HG03520 (cell line): ENCODE measurements around the gene ZNF382.
"Not testable (repeated sequence)": the region's sequence is repeated elsewhere in the genome, so short reads cannot be mapped to it uniquely, and the experiment has no call there.

Source experiments
- ATAC-seq: cut with Tn5 transposase; IDR thresholded peaks from one replicate; pipeline ENCODE4 v1.9.1; 2021; ENCODE audit warnings: mild to moderate bottlenecking, moderate library complexity; ENCODE audit not compliant: unreplicated experiment

The ZNF382 gene

DNA sequence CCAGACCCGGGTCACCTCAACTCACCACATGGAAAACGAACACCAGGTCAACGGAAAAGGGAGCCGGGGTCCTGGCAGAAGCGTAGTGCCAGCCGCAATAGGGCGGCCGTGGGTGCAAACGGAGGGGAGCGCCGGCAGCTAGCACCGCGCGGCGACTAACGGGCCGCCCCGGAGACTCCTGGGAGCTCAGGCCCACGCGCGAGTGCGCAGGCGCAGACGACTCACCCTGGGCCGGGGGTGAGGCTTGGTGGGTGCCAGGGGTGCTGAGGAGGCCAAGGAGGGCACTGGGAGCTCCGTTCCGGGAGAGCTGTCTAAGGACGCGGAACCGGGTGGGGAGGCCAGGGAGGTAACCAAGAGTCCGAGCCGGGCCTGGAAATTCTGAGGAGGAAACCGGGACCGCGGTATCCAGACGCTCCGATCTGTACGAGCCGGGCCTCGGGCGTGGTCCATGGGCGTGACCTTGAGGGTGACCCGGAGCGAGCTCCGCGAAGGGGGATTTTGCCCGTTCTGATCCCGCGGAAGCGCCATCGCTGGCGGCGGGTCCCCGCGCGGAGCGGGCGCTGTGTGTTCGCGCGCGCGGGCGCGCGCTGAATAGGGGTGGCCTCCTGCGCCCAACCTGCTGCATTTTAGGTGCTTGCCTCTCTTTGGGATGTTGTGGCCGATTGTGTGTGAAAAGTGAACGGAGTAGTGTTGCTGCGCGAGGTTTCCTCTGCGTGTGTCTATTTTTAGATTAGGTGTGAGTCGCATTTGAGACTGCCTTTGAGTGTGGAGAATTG lies at the start of gene ZNF382:
ZNF382 (plus strand) TSS at position 213 of the 776 bp plus-strand sequence. CDS start 4,602 bp downstream, outside the sequence.
- ATAC-seq = peak; percentile 57

DNA sequence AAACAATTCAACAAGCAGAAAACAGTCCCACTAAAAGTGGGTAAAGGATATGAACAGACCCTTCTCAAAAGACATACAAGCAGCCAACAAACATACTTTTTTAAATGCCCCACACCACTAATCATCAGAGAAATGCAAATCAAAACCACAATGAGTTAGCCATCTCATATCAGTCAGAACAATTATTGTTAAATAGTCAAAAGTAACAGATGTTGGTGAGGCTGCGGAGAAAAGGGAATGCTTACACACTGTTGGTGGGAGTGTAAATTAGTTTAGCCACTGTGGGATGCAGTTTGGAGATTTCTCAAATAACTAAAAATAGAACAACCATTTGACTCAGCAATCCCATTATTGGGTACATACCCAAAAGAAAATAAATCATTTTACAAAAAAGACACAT lies 40.7 kb upstream of the ZNF382 start:
- no peak for ATAC-seq

DNA sequence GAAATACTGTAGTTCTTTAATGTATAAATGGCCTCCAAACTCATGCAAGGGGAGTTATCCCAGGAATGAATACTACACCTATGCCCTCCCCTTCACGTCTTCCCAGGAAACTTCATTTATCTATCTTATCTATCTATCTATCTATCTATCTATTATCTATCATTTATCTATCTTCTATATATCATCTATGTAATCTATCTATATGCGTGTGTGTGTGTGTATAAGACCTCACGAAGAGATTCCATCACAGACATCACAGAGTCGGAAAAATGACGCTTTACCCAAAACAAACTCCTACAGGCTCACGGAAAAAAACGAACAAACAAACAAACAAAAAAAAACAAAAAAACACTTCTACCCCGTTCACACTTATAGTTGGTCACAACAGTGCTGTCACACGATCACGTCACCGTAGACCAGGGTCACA lies 32.5 kb upstream of the ZNF382 start:
- no peak for ATAC-seq

DNA sequence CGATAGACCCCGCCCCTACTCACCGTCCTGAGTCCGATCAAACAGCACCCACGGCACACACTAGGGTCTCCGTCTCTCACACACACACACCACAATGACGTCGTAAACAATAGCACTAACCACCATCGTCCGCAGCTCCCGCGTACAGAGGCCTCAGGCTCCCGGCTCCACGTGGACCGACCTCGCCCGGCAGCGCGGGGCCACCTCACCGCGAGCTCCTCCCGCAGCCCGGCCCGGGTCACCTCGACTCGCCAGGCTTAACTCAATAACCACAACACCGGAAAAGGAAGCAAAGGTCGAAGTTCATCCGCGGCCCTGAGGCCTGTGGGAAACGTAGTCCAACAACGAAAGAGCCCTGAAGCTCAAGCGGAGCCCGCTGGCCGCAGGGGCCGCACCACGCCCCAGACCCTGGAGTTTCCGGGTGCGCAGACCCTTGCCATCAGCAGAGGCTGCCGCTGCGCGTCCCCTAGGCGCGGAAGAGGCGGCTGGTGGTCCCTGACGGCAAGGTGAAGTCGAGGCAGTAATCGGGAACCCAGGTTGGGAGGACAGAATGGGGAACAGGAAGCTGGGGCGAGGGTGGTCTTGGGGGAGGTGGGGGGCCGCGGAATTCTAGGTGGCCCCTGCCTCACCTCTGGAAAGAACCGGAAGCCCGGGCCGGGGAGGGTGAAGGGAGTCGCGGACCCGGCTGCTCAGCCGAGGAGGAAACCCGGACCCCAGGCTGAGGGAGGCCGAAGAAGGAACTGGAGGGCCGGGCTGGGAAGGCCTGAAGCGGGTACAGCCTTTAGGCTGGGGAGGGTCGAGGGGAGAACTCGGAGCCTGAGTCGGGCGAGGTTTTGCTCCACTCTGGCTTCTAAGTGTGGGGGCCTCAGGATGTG lies 31.9 kb upstream of the ZNF382 start, which contains the start of gene ZNF529:
ZNF529 (minus strand) TSS at position 273 of the 875 bp plus-strand sequence. CDS start 946 bp downstream, outside the sequence.
- ATAC-seq = peak; percentile 73

GRCh38 chr19:36573895-36574720 lies 31.0 kb upstream of the ZNF382 start:
- ATAC-seq = peak; percentile 23

- no peak for ATAC-seq
These were observed 30.4 kb upstream of the ZNF382 start for GRCh38 chr19:36574741-36575140.

- ATAC-seq = no peak
These were observed 27.7 kb upstream of the ZNF382 start for GRCh38 chr19:36577271-36577996.

DNA sequence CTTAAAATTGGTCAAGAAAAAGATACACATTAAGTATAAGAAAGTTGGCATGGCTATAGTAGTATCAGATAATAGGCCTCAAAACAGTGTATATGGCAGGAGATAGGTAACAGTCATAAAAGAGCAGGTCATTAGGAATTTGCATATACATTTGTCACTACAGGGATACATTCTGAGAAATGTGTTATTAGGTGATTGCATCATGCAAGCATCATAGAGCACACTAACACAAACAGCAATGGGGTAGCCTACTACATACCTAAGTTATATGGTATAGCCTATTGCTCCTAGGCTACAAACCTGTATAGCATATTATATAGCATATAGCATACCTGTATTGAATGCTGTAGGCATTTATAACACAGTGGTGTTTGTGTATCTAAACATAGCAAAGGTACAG lies 25.9 kb upstream of the ZNF382 start:
- ATAC-seq = no peak

DNA sequence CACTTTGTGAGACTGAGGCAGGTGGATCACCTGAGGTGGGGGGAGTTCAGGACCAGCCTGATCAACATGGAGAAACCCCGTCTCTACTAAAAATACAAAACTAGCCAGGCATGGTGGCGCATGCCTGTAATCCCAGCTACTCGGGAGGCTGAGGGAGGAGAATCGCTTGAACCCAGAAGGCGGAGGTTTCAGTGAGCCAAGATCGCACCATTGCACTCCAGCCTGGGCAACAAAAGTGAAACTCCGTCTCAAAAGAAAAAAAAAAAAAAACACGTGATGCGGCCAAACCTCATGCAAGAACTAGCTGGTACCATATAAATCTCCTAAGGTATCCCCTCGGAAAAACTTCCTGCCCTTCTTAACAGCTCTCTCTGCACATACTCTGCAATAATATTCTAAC lies 2.4 kb upstream of the ZNF382 start:
- not testable (repeated sequence) for ATAC-seq

DNA sequence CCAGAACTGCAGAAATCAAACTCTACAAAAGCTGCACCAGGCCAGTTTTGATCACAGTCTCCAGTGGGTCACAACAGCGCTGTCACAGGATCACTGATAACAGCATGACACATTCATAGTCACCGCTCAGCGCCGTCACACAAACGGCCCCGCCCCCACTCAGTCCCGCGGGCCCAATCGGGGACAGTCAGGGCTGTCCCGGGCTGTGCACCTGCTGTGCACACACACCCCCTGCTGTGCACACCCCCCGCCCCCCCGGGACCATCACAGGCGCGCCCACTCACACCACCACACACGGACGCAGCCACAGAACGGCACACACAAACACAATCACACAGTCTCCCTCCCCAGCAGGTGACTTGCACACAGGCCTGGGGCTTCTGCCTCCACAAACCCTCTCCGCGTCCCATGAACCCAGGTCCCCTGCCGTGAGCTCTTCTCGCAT lies 435 bp upstream of the ZNF382 start:
- peak; percentile 66 for ATAC-seq

DNA sequence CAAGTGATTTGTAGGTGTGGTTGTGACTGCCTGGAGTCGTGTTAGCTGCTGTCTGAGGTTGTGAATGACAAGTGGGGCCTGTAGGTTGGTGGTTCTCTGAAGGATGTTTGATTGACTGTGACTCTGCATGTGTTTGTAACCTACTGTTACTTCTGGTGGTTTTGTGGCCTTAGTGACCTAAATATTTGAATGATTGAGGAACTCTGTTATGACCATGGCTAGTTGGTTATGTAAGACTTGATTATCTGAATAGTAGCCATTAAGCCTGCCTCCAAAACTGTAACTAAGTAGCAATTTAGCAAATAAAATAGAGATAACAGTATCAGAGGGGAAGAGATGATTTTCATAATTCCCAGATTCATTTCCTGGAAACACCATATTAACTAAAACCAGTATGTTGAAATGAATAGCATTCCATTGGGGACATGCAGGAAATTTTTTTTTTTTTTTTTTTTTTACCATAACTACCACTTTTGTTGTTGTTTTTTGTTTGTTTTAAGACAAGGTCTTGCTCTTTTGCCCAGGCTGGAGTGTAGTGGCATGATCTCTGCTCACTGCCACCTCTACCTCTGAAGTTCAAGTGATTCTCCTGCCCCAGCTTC lies 865 bp downstream of the ZNF382 start:
- ATAC-seq = no peak

DNA sequence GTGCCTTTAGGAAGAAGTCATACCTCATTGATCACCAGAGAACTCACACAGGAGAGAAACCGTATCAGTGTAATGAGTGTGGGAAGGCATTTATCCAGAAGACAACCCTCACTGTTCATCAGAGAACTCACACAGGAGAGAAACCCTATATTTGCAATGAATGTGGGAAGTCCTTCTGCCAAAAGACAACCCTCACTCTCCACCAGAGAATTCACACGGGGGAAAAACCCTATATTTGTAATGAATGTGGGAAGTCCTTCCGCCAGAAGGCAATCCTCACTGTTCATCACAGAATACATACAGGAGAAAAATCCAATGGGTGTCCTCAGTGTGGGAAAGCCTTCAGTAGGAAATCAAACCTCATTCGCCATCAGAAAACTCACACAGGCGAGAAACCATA lies 21.9 kb downstream of the ZNF382 start:
- no peak for ATAC-seq

DNA sequence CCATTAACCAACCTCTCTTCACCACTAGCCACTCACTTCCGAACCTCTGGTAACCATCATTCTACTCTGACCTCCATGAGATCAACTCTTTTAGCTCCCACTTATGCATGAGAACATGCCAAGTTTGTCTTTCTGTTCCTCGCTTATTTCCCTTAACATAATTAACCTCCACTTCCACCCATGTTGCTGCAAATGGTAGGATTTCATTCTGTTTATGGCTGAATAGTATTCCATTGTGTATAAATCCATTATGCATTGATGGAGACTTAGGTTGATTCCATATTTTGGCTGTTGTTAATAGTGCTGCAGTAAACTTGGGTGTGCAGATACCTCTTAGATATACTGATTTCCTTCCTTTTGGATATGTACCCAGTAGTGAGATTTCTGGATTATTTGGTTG lies 30.2 kb downstream of the ZNF382 start:
- no peak for ATAC-seq

GRCh38 chr19:36638862-36639510 lies 33.9 kb downstream of the ZNF382 start:
- ATAC-seq = no peak

DNA sequence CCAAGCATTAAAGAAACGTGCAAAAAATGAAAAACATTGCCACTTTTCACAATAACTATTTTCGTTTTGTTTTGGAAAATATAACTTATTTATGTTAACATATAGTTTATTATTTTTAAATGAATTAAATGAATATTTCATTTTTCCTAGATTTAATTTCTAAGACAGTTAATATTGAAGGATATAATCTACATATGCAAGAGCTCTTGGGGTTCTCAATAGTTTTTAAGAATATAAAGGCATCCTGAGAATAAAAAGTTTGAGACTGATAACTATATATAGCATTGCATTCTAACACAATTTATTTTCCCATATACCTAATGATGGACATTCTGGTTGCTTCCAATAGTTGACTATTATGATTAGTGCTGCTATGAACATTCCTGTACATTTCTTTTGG lies 41.6 kb downstream of the ZNF382 start:
- no peak for ATAC-seq

DNA sequence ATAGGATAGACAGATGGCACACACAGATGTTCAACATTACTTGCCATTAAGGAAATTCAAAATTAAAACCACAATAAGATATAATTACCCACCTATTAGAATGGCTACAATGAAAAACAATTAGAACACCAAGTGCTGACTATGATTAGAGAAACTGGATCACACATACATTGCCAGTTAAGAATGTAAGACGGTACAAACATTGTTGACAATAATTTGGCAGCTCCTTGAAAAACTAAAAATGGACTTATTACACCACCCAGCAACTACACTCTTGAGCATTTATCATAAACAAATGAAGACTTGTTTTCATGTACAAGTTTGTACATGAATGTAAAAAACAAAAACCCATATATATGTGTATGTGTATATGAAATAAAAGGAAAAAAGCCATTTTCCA lies 47.8 kb downstream of the ZNF382 start:
- no peak for ATAC-seq

DNA sequence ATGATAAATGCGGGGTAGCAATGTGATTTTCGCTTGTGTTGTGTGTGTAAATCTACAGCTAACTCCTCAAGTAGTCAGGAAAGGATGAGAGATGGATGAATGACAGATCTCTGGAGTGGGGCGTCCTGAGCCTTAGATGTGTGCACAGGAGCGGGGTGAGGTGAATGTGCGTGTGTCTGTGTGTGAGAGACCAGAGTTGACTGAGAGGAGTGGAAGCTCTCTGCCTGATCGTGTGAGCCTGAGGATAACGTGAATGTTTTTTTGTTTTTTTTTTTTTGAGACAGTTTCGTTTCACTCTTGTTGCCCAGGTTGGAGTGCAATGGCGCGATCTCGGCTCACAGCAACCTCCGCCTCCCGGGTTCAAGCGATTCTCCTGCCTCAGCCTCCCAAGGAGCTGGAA lies 60.7 kb downstream of the ZNF382 start:
- no peak for ATAC-seq

DNA sequence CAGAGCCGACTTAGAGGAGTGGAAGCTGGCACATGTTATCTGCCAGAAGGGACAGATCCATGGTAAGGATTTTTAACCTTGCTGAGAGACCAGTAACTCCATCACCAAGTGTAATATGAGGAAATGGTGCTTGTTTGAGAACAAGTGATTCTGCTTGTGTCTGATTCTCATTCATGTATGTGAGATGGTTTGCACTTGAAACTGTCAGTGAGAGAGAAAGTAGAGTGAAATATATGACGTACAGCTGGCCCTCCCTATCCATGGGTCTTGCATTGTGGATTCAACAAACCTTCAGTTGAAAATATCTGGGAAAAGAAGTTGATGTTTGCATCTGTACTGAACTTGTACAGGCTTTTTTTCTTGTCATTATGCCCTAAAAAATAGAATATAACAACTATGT lies 63.5 kb downstream of the ZNF382 start:
- no peak for ATAC-seq

- no peak for ATAC-seq
These were observed 67.3 kb downstream of the ZNF382 start for GRCh38 chr19:36672368-36672767.
